GM12873 (cell line): Measurements from ENCODE around the gene PLXND1.

Source experiments
- TF ChIP-seq, protein P1 (sequence below): IDR thresholded peaks from 2 replicates; pipeline ENCODE4 v1.5.1; 2012; ENCODE audit warnings: low read depth, mild to moderate bottlenecking, moderate library complexity, low read length, control low read depth; ENCODE audit not compliant: insufficient read depth; ENCODE audit errors: missing control alignments

Gene PLXND1

DNA sequence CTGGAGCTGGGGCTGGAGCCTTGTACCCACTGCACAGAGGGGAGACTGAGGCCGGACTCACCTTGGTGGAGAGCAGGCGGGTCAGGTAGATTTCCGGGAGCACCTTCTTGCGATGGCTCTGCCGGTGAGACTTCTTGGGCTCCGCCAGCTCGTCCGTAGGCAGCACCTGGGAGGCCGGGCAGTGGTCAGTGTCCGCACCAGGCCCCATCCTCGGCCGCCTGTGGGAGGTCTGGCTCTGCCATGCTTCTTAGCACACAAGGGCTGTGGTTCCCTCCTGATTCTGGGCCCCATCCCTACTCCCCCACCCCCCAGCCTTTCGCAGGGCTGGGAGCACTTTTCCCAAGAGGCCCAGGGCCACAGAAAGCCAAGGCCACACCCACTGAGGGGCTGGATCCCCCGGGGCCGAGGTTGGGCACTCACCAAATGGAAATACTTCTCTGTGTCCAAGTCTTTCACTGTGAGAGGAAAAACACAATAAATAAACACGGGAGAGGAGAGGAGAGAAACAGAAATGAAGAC lies 46.1 kb downstream of the PLXND1 start:
- TF ChIP-seq, protein P1, sequence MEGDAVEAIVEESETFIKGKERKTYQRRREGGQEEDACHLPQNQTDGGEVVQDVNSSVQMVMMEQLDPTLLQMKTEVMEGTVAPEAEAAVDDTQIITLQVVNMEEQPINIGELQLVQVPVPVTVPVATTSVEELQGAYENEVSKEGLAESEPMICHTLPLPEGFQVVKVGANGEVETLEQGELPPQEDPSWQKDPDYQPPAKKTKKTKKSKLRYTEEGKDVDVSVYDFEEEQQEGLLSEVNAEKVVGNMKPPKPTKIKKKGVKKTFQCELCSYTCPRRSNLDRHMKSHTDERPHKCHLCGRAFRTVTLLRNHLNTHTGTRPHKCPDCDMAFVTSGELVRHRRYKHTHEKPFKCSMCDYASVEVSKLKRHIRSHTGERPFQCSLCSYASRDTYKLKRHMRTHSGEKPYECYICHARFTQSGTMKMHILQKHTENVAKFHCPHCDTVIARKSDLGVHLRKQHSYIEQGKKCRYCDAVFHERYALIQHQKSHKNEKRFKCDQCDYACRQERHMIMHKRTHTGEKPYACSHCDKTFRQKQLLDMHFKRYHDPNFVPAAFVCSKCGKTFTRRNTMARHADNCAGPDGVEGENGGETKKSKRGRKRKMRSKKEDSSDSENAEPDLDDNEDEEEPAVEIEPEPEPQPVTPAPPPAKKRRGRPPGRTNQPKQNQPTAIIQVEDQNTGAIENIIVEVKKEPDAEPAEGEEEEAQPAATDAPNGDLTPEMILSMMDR: no peak

DNA sequence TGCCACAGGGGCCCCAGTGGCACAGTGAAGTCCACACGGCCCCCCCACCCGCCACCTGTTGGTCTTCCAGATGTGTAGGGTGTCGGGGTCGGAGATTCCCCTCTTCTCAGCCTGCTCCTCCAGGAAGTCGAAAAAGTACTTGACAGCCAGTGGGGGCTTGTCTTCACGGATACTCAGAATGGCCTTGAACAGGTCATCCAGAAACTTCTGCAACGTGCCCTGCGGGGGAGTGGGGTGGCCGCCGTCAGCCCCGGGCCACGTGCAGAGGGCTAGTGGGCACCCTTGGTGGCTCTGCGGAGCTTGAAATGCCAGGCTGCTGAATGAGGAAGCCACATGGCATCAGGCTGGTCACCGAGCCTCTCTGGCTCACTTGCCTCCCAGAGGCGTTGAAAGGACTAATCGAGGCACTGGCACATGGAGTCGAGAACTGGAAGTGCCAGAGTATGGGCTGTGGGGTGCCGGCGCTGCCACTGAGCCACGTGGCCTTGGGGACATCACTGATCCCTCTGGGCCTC lies 46.9 kb downstream of the PLXND1 start:
- TF ChIP-seq, protein P1: no peak

DNA sequence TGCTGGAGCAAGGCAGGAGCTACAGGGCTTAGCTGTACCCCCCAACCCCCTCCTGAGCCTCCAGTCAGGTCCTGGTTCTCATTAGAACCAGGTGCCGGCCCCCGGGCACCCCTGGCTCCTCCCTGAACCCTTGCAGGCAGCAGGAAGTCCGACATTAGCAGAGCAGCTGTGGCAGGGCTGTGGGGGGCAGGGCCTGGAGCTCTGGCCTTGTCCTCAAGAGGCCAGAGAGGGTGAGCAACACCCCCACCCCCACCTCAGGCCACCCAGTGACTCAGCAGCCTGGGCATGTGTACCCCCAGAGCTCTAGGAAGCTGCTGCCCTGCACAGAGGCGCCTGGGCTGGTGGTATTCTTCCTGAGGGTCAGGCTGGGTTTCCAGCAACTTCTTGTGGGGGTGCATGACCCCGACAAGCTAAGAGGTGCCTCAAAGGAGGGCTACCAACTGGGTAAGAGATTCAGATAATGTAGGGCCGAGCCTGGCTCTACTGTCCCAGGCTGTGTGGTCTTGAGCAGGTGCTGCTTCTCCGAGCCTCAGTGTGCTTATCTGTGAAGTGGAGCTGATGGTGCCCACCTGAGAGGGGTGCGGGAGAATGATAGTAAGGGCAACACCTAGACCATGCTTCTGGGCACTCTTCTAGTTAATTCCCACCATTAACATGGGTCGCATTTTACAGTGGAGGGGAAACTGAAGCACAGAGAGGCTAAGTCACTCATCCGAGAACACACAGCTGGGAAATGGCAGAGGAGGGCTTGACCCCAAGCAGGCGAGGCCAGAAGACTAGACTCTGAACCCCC lies 47.5 kb downstream of the PLXND1 start:
- TF ChIP-seq, protein P1: no peak

DNA sequence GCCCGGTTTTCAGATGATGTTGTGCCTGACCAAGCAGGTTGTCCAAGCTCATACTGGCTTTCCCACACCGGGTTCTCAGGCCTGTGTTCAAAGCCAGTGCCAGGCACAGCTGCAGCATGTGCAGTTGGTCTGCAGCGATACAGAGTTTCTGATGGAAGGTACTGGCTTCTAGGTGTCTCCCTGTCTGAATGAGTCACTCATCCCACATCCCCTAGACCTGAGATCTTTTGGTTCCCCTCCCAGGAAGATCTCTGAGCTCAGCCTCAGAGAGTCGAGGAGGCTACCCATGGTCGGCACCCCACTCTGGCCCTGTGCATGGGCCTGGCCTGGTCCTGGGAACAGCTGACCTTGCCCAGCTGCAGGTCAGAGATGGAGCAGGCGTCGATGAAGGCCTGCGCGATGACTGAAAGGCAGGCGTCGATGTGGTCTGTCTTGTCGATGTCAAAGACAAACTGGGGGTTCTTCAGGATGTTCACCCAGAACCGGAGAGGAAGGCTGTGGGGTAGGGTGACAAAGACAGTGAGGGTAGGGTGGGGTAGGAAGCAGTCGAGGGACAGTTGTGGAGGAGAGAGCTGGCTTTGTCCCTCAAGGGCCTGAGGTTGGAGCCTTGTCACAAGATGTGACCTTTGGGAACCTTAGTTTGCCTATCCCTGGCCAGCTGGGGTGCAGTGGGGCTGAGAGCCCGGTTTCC lies 48.2 kb downstream of the PLXND1 start:
- TF ChIP-seq, protein P1: no peak

DNA sequence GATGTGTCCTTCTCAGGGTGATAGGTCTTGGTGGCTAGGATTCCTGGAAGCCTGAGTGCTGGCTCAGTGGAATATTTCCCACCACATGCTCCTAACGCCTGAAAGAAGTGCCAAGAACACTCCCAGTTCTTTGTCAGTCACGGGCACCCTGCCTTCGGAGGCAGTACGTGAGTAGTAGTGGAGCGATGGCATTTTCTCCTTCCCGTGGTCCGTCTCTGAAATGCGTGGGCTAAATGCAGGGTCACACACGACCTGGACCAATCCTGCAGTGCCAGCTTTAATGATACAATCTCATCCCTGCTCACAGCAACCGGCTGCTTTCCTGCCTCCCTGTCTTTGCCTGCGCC lies 49.0 kb downstream of the PLXND1 start:
- TF ChIP-seq, protein P1: no peak

DNA sequence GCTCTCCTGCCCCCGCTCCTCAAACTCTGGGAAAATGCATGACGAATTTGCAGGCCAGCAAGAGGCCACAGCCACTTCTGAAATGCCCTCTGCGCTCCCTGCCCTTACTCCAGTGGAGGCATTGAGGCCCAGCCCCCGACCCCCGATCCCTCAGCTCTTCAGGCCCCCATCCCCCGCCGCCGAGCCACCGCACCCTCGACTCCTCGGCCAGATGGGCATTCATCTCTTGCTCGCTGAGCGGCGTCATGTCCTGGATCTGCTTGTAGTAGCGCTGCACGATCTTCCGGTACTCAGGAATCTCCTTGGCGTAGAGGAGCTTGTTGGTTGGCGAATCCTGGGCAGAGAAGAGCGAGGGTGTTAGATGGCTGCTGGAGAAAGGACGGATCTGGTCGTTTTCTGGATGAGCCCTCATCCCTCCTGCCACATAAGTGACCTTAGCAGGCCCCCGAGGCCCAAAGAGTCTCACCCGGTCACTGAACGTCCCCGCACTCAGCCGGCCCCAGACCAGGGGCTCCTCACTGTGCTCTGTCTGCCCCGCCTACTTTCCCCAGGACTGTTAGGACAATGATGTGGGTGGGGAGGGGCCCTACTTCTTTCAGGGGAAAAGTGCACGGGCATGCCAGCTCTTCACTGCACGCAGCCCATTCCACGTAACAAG lies 49.5 kb downstream of the PLXND1 start:
- TF ChIP-seq, protein P1: no peak

DNA sequence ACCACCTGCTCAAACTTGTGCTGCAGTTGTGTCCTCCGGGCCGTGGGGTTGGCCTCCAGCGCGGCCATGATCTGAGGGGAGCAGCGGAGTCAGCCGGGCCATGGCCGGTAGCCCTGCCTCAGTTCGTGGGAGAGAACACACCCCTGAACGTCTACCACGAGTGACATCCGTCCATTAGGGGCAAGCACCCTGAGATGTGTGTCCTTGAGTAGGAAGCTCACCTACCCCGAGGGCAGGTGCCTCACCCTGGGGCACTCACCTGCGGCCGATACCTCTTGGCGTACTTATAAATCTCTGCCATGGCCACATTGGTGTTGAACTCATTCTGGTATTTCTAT lies 50.1 kb downstream of the PLXND1 start:
- TF ChIP-seq, protein P1: no peak
